Measurements from ENCODE around the gene GJA4.
A peak's percentile ranks its signal among the peaks of the same experiment; 100 is the strongest.
"Not testable (repeated sequence)": the region's sequence is repeated elsewhere in the genome, so short reads cannot be mapped to it uniquely, and the experiment has no call there.

Gene GJA4

GRCh38 chr1:34786521-34787325, 6.1 kb upstream of the GJA4 start:
- peak; percentile 79 for FAIRE-seq

DNA sequence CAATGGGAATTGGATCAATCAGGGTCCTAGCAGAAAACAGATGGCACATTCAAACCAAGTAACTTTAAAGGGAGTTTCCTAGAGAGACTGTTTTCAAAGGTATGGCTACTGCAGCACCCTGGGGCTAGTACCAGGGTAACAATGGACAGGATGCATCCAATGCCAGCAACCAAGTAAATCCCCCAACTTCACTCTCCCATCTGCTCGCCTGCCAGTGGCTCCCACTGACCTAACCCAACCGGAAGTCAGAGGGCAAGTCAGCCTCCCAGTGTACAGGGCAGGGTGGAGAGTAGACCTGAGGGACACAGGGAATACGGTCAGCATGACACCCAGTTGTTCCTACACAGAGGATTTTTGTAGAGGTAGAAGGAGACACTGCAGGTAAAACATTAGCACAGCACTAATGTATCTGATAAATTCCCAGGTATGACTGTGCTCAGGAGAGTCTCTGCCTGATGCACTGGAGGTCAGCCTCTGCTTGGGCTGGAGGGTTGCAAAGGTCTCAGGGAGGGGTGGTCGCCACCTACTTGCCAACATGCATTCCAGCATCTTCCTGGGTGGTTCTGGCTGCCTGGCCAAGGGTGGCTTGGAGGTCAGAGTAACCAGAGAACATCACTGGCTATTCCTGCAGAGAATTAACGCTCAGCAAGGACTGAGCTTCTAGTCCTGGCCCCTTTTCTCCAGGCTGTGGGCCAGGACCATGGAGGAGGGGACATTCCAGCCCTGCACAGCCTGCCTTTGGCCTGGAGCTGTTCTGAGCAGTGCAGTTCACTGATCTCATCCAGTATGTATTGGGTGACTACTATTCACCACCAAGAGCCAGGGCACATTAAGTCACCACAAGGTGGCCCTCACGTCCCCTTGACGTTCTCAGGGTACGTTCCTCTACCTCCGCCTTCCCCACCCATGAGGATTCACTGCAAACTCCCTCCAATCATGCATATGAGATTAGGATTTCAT, 5.1 kb upstream of the GJA4 start:
- DNase-seq (ENCODE audit: extremely low spot score, insufficient read length, low read depth): no peak
- FAIRE-seq: peak; percentile 54

More at GRCh38 chr1:34786521-34787325, 6.1 kb upstream of the GJA4 start:
- DNase-seq (ENCODE audit: extremely low spot score, insufficient read length, low read depth): peak; percentile 55

- no peak for FAIRE-seq
- no peak for DNase-seq (ENCODE audit: extremely low spot score, insufficient read length, low read depth)
Observed at GRCh38 chr1:34790985-34791384, 1.8 kb upstream of the GJA4 start.

DNA sequence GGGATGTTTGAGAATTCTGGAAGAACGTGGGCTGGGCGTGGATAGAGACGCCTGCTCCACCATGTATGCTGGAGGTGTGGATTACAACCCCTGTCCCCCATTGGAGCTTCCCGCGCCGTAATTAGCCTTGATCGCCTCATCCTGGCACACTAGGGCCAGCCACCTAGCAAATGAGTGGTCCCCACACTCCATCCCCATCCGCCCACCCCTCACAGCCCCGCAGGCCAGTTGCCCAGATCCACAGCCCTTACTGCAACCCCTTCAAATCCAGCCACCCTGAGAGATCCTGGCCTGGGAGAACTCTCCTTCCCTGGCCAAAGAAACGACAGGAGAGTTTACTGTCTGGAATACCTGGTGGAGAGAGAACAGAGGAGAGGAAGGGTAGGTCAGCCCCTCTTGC, 375 bp upstream of the GJA4 start:
- FAIRE-seq: no peak
- no peak for DNase-seq (ENCODE audit: extremely low spot score, insufficient read length, low read depth)

GRCh38 chr1:34794001-34794789, 1.4 kb downstream of the GJA4 start:
- DNase-seq (ENCODE audit: extremely low spot score, insufficient read length, low read depth) (no peak), FAIRE-seq (no peak)

GRCh38 chr1:34794790-34795180, 2.0 kb downstream of the GJA4 start:
- FAIRE-seq (no peak), DNase-seq (ENCODE audit: extremely low spot score, insufficient read length, low read depth) (no peak)

DNA sequence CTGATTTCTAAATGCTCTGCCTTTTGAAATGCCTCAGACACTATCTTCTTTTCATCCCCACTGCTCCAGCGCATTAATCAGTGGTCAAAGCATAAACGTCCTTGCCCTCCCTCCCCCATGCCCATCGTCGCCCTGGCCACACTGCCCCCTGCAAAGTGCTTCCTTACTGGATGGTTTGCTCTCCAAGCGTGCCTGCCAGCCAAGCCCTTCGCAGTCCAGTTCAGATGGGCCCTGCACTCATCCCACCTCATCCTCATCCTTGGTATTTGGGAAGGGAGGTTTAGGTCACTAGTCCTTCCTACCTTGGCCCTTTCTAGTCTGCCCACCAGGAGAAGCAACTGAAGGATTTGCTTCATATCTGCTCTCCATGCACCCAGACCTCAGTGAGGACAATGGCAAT, 3.1 kb downstream of the GJA4 start:
- FAIRE-seq: no peak

GRCh38 chr1:34796990-34797389, 4.2 kb downstream of the GJA4 start:
- FAIRE-seq (peak; percentile 73), DNase-seq (ENCODE audit: extremely low spot score, insufficient read length, low read depth) (no peak)

More for the DNA sequence above, 3.1 kb downstream of the GJA4 start:
- DNase-seq (ENCODE audit: extremely low spot score, insufficient read length, low read depth): no peak

GRCh38 chr1:34800214-34800613, 7.4 kb downstream of the GJA4 start:
- FAIRE-seq (no peak), DNase-seq (ENCODE audit: extremely low spot score, insufficient read length, low read depth) (no peak)

DNA sequence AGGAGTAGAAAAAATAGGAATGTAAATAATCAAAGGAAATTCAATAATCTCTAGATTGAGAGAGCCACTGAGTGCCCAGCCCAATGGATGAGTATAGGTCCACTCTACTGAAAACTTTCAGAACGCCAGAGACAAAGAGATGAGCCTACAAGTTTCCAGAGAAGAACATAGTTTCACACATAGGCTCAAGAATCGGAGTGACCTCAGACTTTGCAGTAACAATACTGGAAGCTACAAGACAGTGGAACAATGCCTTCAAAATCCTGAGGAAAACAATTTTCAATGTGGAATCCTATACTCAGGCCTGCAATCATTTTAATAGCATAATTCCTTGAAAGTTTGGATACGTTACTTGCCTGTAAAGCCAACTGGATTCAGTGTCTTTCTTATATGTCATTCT, 11.0 kb downstream of the GJA4 start:
- FAIRE-seq (no peak), DNase-seq (ENCODE audit: extremely low spot score, insufficient read length, low read depth) (no peak)

- DNase-seq (ENCODE audit: extremely low spot score, insufficient read length, low read depth) (no peak), FAIRE-seq (no peak)
Observed at GRCh38 chr1:34806396-34806795, 13.6 kb downstream of the GJA4 start.

DNA sequence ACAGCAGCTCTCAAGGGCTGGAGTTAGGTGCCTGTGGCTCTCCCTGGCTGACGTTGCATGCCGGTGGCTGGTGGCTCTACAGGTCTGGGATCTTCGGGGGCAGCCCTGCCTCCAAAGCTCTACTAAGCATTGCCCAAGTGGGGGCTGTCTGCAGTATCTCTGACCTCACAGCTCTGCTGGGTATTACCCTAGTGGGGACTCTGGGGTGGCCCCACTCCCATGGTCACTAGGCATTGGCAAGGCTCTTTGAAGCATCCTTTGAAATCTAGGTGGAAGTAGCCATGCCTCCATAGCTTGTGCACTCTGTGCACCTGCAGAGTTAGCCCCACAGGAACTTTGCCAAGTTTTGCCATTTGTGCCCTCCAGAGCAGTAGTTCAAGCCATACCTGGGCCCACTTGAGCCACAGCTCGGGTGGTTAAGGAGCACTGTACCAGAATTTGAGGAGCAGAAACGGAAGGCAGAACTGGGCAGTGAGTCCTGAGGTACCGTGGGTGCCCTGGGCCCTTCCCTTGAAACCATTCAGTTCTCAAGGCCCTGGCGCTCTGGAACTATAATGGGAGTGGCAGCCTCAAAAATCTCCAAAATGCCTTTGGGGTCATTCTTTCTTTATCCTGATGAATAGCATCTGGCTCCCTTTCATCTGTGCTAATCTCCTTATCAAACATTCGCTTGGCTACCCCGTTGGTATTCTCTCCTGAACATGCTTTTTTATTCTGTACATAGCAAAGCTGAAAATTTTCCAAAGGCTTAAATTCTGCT, 15.4 kb downstream of the GJA4 start:
- no peak for FAIRE-seq

DNA sequence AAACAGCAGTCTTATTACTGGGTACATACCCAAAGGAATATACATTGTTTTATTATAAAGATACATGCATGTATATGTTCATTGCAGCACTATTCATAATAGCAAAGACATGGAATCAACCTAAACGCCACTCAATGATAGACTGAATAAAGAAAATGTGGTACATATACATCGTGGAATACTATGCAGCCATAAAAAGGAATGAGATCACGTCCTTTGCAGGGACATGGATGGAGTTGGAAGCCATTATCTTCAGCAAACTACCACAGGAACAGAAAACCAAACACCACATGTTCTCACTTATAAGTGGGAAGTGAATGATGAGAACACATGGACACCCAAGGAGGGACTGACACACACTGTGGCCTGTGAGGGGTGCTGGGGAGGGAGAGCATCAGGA, 18.0 kb downstream of the GJA4 start:
- not testable (repeated sequence) for FAIRE-seq; DNase-seq (ENCODE audit: extremely low spot score, insufficient read length, low read depth)

More for the DNA sequence above, 15.4 kb downstream of the GJA4 start:
- DNase-seq (ENCODE audit: extremely low spot score, insufficient read length, low read depth): no peak

GRCh38 chr1:34816332-34816731, 23.5 kb downstream of the GJA4 start:
- FAIRE-seq (no peak), DNase-seq (ENCODE audit: extremely low spot score, insufficient read length, low read depth) (no peak)

DNA sequence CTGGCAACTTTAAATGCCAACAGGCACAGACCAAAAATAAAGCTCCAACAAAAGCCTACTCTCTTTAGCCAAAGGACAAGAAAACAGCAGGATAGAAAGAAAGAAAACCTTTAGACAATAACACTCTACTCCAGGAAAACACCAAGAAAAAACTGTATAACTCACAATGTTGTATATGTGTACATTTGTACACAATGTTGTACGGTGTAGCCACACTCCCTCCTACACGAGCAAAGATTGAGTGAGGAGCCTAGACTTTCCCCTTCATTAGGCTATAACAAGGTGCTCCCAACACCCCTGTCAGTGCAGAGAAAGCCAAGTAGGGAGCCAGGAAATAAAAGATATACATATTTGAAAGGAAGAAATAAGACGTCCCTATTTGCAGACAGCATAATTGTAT, 24.0 kb downstream of the GJA4 start:
- DNase-seq (ENCODE audit: extremely low spot score, insufficient read length, low read depth): no peak
- FAIRE-seq: no peak

- DNase-seq (ENCODE audit: extremely low spot score, insufficient read length, low read depth); FAIRE-seq: not testable (repeated sequence)
Observed at GRCh38 chr1:34818862-34819261, 26.1 kb downstream of the GJA4 start.

GRCh38 chr1:34822202-34822601, 29.4 kb downstream of the GJA4 start:
- no peak for DNase-seq (ENCODE audit: extremely low spot score, insufficient read length, low read depth)
- no peak for FAIRE-seq

GRCh38 chr1:34824817-34825454, 32.1 kb downstream of the GJA4 start:
- FAIRE-seq (no peak), DNase-seq (ENCODE audit: extremely low spot score, insufficient read length, low read depth) (no peak)

Measured in GM18507 (cell line).